Activated CD8-positive, alpha-beta T cell treated with anti-CD3 and anti-CD28 coated beads, Interleukin-2, amount 10 ng/mL, durations not matched to agents 7 days and 5 days (primary cell): ENCODE results near the gene ADARB1. TPM values are rescaled to one million over a fixed set of nuclear protein-coding genes. Genes with fewer than 3 reads are reported as not detected.
A peak's percentile ranks its signal among the peaks of the same experiment; 100 is the strongest.

Experiments used
- ATAC-seq: fragments of 150-1000 bp; cut with Tn5 transposase; one replicate; pipeline ENCODE4 v1.10.0; 2021; ENCODE audit warnings: moderate library complexity
- CTCF ChIA-PET: fragments of 350-600 bp; sonication (Branson Sonifier 250); formaldehyde crosslinking; loops from one replicate; lab custom pipeline; 2021; ENCODE audit warnings: antibody characterized with exemption; lab: Charles Lee
- POLR2A ChIA-PET: fragments of 350-600 bp; sonication (Branson Sonifier 250); formaldehyde crosslinking; loops from one replicate; lab custom pipeline; 2021; ENCODE audit warnings: antibody characterized with exemption; lab: Charles Lee
- DNase-seq: peaks from one replicate; pipeline ENCODE4 v3.0.0-alpha.2; 2020
- H3K27ac Mint-ChIP-seq: one replicate; pipeline ENCODE4 v1.8.0; 2021; ENCODE audit warnings: mild to moderate bottlenecking, mixed read lengths
- H3K27me3 Mint-ChIP-seq: one replicate; pipeline ENCODE4 v1.8.0; 2021; ENCODE audit warnings: low read depth, mixed read lengths
- H3K36me3 Mint-ChIP-seq: one replicate; pipeline ENCODE4 v1.8.0; 2021; ENCODE audit warnings: low read depth, mixed read lengths
- H3K4me1 Mint-ChIP-seq: one replicate; pipeline ENCODE4 v1.8.0; 2021; ENCODE audit warnings: low read depth, mixed read lengths
- H3K4me3 Mint-ChIP-seq: one replicate; pipeline ENCODE4 v1.8.0; 2021; ENCODE audit warnings: mild to moderate bottlenecking, mixed read lengths
- H3K9me3 Mint-ChIP-seq: one replicate; pipeline ENCODE4 v1.8.0; 2022; ENCODE audit warnings: mixed read lengths; ENCODE audit not compliant: insufficient read depth
- total RNA-seq, 2 experiments: library from RNA; stranded (reverse); gene quantifications; one replicate each; pipeline ENCODE4 v1.2.3, GENCODE V29; 2021

The ADARB1 gene
- total RNA-seq, 2 experiments from 2014 or later: 52.9 to 66.2 TPM

- peaks cover 15% of the 10 kb centered on the region for H3K36me3 Mint-ChIP-seq
- H3K9me3 Mint-ChIP-seq: no peaks in the 10 kb centered on the region
- ChIA-PET CTCF (interaction anchor here (0.9 to 3.7 kb wide), 6 partner anchors 12 to 38 kb away, joined by 3 to 26 read pairs (median 6); no protein-coding TSS in a partner anchor), POLR2A (no interaction called here)
- no peak for DNase-seq
- no peak overlapping the region for H3K4me3 Mint-ChIP-seq
- ATAC-seq: no peak
- no peak overlapping the region for H3K27ac Mint-ChIP-seq
- H3K4me1 Mint-ChIP-seq: peaks cover 58% of the 10 kb centered on the region
- no peaks in the 10 kb centered on the region for H3K27me3 Mint-ChIP-seq
These were observed 40.1 kb downstream of the ADARB1 start for GRCh38 chr21:45114475-45114874.

- no peak for ATAC-seq
- Mint-ChIP-seq H3K4me3 (no peak overlapping the region), H3K4me1 (peaks cover 51% of the 10 kb centered on the region), H3K27me3 (no peaks in the 10 kb centered on the region), H3K27ac (no peak overlapping the region), H3K36me3 (peaks cover 15% of the 10 kb centered on the region), H3K9me3 (no peaks in the 10 kb centered on the region)
- POLR2A ChIA-PET: no interaction called here
- CTCF ChIA-PET: interaction anchor here (1.0 to 3.7 kb wide), 4 partner anchors 11 to 23 kb away, joined by 4 to 26 read pairs (median 8); no protein-coding TSS in a partner anchor
- no peak for DNase-seq
These were observed 40.8 kb downstream of the ADARB1 start for GRCh38 chr21:45115141-45115540.

GRCh38 chr21:45116066-45116465 is 41.7 kb downstream of the ADARB1 start:
- ChIA-PET CTCF (interaction anchor here (1.0 to 3.7 kb wide), 3 partner anchors 10 to 22 kb away, joined by 4 to 26 read pairs (median 5); no protein-coding TSS in a partner anchor), POLR2A (no interaction called here)
- Mint-ChIP-seq H3K27me3 (no peaks in the 10 kb centered on the region), H3K27ac (no peak overlapping the region), H3K4me1 (peaks cover 42% of the 10 kb centered on the region), H3K4me3 (no peak overlapping the region), H3K36me3 (peaks cover 21% of the 10 kb centered on the region), H3K9me3 (no peaks in the 10 kb centered on the region)
- no peak for ATAC-seq
- no peak for DNase-seq

- Mint-ChIP-seq H3K27me3 (no peaks in the 10 kb centered on the region), H3K4me3 (no peak overlapping the region), H3K9me3 (no peaks in the 10 kb centered on the region), H3K27ac (no peak overlapping the region), H3K36me3 (peaks cover 21% of the 10 kb centered on the region), H3K4me1 (peaks cover 34% of the 10 kb centered on the region)
- no peak for ATAC-seq
- POLR2A ChIA-PET: no interaction called here
- no peak for DNase-seq
- CTCF ChIA-PET: interaction anchor here (0.8 to 6.4 kb wide), 4 partner anchors 11 to 167 kb away, joined by 3 to 61 read pairs (median 8); no protein-coding TSS in a partner anchor
These were observed 42.9 kb downstream of the ADARB1 start for GRCh38 chr21:45117314-45117713.

GRCh38 chr21:45118099-45118498 is 43.7 kb downstream of the ADARB1 start:
- H3K9me3 Mint-ChIP-seq: no peaks in the 10 kb centered on the region
- DNase-seq (no peak), ATAC-seq (no peak)
- ChIA-PET POLR2A (no interaction called here), CTCF (interaction anchor here (1.8 to 6.4 kb wide), 2 partner anchors 10 to 19 kb away, joined by 14 to 61 read pairs; no protein-coding TSS in a partner anchor)
- peaks cover 24% of the 10 kb centered on the region for H3K36me3 Mint-ChIP-seq
- no peak overlapping the region for H3K27ac Mint-ChIP-seq
- no peak overlapping the region for H3K4me3 Mint-ChIP-seq
- H3K27me3 Mint-ChIP-seq: no peaks in the 10 kb centered on the region
- peaks cover 34% of the 10 kb centered on the region for H3K4me1 Mint-ChIP-seq

GRCh38 chr21:45119812-45120211 is 45.4 kb downstream of the ADARB1 start:
- H3K4me3 Mint-ChIP-seq: no peak overlapping the region
- no peak overlapping the region for H3K27ac Mint-ChIP-seq
- no peaks in the 10 kb centered on the region for H3K9me3 Mint-ChIP-seq
- peaks cover 20% of the 10 kb centered on the region for H3K36me3 Mint-ChIP-seq
- ChIA-PET POLR2A (no interaction called here), CTCF (interaction anchor here (1.6 to 6.4 kb wide), 4 partner anchors 8 to 170 kb away, joined by 3 to 61 read pairs (median 10); no protein-coding TSS in a partner anchor)
- DNase-seq (no peak), ATAC-seq (no peak)
- H3K4me1 Mint-ChIP-seq: peaks cover 33% of the 10 kb centered on the region
- no peaks in the 10 kb centered on the region for H3K27me3 Mint-ChIP-seq

- Mint-ChIP-seq H3K4me1 (peaks cover 23% of the 10 kb centered on the region), H3K4me3 (no peak overlapping the region), H3K27me3 (no peaks in the 10 kb centered on the region), H3K9me3 (no peaks in the 10 kb centered on the region), H3K36me3 (peaks cover 16% of the 10 kb centered on the region), H3K27ac (no peak overlapping the region)
- ATAC-seq (no peak), DNase-seq (no peak)
- ChIA-PET POLR2A (no interaction called here), CTCF (interaction anchor here (2.1 to 6.4 kb wide), 3 partner anchors 7 to 22 kb away, joined by 7 to 61 read pairs (median 14); no protein-coding TSS in a partner anchor)
These were observed 46.6 kb downstream of the ADARB1 start for GRCh38 chr21:45120975-45121374.

GRCh38 chr21:45122030-45122429 is 47.6 kb downstream of the ADARB1 start:
- ATAC-seq: no peak
- Mint-ChIP-seq H3K27ac (no peak overlapping the region), H3K27me3 (no peaks in the 10 kb centered on the region), H3K36me3 (peaks cover 13% of the 10 kb centered on the region), H3K9me3 (no peaks in the 10 kb centered on the region), H3K4me3 (no peak overlapping the region), H3K4me1 (peaks cover 15% of the 10 kb centered on the region)
- POLR2A ChIA-PET: no interaction called here
- DNase-seq: no peak
- CTCF ChIA-PET: interaction anchor here (1.0 to 6.4 kb wide), 3 partner anchors 15 to 41 kb away, joined by 3 to 61 read pairs (median 6); no protein-coding TSS in a partner anchor

- Mint-ChIP-seq H3K9me3 (no peaks in the 10 kb centered on the region), H3K27ac (peak overlapping the region; percentile 53), H3K36me3 (peaks cover 11% of the 10 kb centered on the region), H3K4me3 (no peak overlapping the region), H3K4me1 (peaks cover 13% of the 10 kb centered on the region), H3K27me3 (no peaks in the 10 kb centered on the region)
- DNase-seq: no peak
- POLR2A ChIA-PET: no interaction called here
- no peak for ATAC-seq
- CTCF ChIA-PET: interaction anchor here (0.9 to 6.4 kb wide), 4 partner anchors 15 to 172 kb away, joined by 3 to 61 read pairs (median 5); no protein-coding TSS in a partner anchor
These were observed 48.2 kb downstream of the ADARB1 start for GRCh38 chr21:45122432-45123132.

- Mint-ChIP-seq H3K9me3 (no peaks in the 10 kb centered on the region), H3K27me3 (no peaks in the 10 kb centered on the region), H3K36me3 (peaks cover 9% of the 10 kb centered on the region), H3K4me1 (peaks cover 16% of the 10 kb centered on the region), H3K4me3 (no peak overlapping the region), H3K27ac (no peak overlapping the region)
- ChIA-PET POLR2A (no interaction called here), CTCF (interaction anchor here (1.0 to 10.1 kb wide), 3 partner anchors 14 to 47 kb away, joined by 3 to 162 read pairs (median 61); no protein-coding TSS in a partner anchor)
- DNase-seq (no peak), ATAC-seq (no peak)
These were observed 49.1 kb downstream of the ADARB1 start for GRCh38 chr21:45123440-45123839.

GRCh38 chr21:45124596-45124995 is 50.2 kb downstream of the ADARB1 start:
- ChIA-PET CTCF (interaction anchor here (1.0 to 10.1 kb wide), 5 partner anchors 14 to 175 kb away, joined by 3 to 187 read pairs (median 80); no protein-coding TSS in a partner anchor), POLR2A (no interaction called here)
- H3K27me3 Mint-ChIP-seq: no peaks in the 10 kb centered on the region
- no peak overlapping the region for H3K27ac Mint-ChIP-seq
- no peak for ATAC-seq
- H3K4me1 Mint-ChIP-seq: peaks cover 21% of the 10 kb centered on the region
- no peak overlapping the region for H3K4me3 Mint-ChIP-seq
- no peaks in the 10 kb centered on the region for H3K9me3 Mint-ChIP-seq
- H3K36me3 Mint-ChIP-seq: peaks cover 12% of the 10 kb centered on the region
- no peak for DNase-seq

GRCh38 chr21:45125357-45125756 is 51.0 kb downstream of the ADARB1 start:
- POLR2A ChIA-PET: no interaction called here
- peaks cover 11% of the 10 kb centered on the region for H3K36me3 Mint-ChIP-seq
- H3K27ac Mint-ChIP-seq: no peak overlapping the region
- H3K4me3 Mint-ChIP-seq: no peak overlapping the region
- no peaks in the 10 kb centered on the region for H3K27me3 Mint-ChIP-seq
- ATAC-seq: no peak
- CTCF ChIA-PET: interaction anchor here (0.9 to 10.1 kb wide), 6 partner anchors 10 to 176 kb away, joined by 3 to 187 read pairs (median 44); no protein-coding TSS in a partner anchor
- no peak for DNase-seq
- peaks cover 25% of the 10 kb centered on the region for H3K4me1 Mint-ChIP-seq
- no peaks in the 10 kb centered on the region for H3K9me3 Mint-ChIP-seq
